CD4-positive, alpha-beta T cell treated with Interleukin-15 for 1 hour (primary cell): ENCODE results near the gene UCK2.

Experiments
- DNase-seq: peaks from one replicate; pipeline ENCODE4 v3.0.0-alpha.2; 2020

Gene UCK2

DNA sequence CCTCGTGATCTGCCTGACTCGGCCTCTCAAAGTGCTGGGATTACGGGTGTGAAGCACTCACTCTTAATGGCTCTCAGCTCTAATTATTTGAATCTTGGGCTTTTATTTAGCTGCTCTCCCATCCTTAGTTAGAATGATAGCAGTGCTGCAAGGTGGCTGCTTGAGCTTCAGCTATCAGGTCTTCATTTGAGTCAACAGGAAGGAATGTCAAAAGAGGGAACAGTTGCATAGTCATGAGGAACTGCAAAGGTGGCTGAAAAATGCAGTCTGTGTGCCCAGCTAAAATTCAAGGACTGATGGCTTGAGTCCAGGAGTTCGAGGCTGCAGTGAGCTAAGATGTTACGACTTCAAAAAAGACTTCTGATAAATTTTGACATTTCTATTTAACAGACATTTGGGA is 55.6 kb downstream of the UCK2 start:
- DNase-seq: no peak

DNA sequence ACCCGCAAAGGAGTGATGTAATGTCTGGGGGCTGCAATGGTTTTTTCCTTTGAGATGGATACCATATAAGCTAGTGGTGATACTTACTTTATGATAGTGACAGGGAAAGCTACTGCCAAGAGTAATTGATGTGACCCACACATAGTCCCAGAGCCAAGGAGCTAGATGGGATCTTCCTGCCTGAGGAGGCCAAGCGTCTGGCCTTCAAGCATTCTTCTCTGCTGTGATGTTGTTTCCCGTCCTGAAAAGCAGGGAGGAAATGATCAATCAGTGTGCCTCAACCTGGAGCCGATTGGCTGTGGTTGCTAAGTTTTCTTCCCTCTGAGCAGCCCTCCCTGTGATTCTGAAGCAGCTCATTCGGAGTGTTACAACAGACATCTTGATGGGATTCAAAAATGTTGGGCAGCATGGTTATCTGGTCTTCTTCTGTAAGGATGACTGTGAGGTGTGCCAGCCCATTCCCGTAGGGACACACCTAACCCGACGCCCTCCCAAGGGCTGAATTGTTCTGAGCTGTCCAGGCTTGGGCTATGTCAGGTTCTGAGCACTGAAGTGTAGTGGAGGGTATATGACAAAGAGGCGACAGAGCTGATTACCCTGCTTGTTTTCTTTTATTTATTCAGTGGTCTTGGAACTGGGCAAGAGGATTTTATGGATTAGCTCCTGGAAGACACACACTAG is 56.7 kb downstream of the UCK2 start:
- DNase-seq: no peak

DNA sequence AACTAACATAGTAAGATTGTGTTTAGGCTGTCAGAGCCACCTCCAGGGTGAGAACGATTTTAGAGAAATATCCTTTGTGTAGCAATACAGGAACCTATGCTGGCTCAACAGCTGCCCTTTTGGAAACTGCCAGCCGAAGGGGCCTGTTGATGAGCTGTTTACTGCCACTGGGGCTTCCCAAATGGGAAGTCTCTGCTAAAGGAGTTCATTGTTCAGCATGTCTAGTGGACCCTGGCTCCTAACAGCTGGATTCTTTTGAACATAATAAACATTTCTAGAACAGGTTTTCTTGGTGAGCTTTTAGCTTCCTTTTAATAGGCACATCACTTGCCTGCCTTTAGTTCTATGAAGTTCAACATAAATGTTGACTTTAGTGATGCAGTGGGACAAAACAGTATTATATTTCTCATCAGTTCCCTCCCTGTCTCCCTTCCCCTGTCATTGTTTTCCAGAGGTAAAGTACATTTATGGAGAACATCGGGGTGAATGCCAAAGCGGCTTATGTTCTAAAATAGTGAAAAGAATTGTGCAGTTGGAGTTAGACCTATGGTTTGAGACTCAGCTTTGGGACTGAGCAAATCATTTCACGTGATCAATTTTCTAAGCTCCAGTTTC is 57.4 kb downstream of the UCK2 start:
- DNase-seq: peak; percentile 39

DNA sequence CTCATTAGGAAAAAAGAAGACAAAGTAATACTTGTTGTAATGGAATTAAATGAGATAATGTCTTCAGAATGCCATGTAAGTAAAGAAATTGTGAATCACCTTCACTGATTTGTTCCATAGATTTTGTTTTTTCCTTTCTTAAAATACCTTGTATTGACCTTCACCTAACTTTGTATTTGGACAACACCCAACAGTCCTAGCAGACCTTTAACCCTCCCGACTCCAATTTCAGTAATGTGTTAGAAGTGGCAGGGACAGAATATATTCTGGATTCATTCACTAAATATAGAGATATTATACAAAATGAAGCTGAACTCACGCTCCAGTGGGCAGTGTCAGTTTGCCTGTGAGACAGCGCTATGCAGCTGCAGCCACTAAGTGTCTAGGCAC is 57.9 kb downstream of the UCK2 start:
- DNase-seq: no peak

DNA sequence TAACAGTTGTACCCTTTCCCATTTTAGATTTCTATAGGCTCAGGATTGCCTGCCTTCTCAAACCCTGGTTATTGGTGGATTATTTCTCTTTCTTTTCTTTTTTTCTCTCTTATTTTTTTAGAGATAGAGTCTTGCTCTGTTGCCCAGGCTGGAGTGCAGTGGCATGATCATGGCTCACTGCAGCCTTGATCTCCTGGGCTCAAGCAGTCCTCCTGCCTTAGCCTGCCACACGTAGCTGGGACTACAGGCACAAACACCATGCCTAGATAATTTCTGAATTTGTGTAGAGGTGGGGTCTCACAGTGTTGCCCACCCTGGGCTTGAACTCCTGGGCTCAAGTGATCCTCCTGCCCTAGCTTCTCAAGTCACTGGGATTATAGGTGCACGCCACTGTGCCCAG is 58.8 kb downstream of the UCK2 start:
- DNase-seq: no peak

DNA sequence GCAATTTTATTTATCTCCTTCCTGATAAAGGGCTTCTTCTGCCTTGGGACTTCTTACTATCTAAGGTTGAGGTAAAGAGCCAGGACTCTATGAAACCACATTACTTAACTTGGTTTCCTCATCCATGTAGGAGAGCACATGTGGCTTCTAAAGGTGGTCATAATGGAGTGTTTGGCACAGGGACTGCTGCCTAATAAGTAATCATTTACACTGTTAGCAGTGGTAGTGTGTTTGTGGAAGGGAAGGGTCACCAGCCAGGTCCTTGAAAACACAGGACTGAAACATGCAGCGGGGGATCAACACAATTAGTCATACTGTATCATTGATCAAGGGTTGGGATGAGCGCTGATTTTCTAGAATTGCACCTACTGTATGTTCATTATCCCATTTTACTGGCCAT is 59.6 kb downstream of the UCK2 start:
- no peak for DNase-seq

DNA sequence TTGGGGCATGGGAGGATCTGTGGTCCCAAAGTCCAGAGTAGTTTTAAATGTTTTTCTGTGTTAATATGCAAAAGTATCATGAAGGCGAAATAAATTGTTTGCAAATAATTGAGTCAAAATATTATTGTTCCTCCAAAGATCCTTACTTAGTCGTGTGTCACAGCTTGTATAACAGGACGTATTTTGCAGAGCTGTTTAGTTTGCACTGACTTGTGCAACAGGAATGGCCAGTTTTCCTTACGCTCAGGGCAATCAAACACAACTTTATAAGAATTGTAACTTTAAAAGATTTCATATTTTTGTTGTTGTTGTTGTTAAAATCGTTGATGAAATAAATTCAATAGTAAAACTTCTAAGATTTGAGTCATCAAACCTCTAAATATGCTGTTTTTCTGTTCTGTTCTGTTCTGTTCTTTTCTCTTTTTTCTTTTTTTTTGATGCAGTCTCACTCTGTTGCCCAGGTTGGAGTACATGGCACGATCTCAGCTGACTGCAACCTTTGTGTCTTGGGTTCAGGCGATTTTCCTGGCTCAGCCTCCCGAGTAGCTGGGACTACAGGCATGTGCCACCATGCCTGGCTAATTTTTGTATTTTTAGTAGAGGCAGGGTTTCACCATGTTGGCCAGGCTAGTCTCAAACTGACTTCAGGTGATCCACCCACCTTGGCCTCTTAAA is 60.6 kb downstream of the UCK2 start:
- no peak for DNase-seq

DNA sequence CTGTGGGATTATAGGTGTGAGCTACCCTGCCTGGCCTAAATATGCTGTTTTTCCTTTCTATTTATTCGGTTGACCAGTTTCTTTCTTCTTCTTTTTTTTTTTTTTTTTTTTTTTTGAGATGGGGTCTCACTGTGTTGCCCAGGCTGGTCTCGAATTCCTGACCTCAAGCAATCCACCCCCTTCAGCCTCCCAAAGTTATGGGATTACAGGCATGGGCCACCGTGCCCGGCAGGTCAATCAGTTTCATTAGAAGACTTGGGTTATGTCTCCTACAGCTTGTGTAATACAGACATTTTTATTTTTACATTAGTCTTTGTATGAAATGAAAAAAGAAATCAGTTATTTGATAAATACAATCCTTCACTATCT is 61.1 kb downstream of the UCK2 start:
- no peak for DNase-seq

DNA sequence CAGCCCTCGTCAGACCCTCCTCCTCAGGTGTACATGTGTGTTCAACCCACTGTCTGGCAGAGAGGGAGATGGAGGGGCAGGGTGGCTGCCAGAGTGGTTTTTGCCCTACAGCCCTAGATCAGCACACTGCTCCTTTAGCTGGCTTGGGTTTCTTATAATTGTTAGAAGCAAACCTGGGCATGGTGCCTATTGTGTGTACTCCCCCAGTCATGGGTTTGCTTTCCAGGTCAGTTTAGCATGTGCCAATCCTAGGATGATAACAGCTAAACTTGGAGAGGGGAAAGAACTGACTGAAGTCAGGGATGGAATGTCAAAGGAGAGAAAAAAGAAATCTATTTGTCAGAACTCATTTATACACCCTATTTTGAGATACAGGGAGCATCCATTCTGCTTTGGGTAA is 63.3 kb downstream of the UCK2 start:
- DNase-seq: no peak

DNA sequence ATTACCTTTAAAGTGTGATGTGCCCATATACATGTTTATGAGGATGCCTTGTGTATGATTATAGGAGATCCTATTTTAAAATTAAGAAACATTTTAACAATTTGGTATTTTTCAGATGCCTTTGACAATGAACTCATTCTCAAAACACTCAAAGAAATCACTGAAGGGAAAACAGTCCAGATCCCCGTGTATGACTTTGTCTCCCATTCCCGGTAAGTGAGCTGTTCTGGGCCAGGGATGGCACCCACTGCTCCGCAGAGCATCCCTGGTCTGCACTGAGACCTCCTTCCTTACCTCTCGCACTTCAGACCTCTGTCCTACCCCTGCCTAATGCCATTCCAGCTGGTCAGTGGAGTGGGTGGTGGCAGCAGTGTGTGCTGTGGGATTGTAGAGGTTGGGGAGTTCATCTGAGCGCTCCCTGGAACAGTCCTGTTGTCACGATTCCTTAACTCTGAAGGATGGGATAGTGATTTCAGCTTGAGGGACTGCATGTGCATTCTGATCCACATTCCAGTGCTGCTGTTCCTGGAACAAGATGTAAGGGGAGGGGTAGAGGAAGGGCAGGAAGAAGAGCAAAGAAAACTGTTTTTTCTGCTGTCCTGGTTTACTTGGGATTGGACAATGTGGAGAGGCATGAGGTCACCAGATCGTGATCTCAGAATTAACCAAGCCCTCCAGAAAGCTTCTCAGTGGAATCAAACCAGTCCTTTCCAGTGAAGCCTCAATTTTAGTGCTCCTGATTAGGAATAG is 63.9 kb downstream of the UCK2 start:
- no peak for DNase-seq

DNA sequence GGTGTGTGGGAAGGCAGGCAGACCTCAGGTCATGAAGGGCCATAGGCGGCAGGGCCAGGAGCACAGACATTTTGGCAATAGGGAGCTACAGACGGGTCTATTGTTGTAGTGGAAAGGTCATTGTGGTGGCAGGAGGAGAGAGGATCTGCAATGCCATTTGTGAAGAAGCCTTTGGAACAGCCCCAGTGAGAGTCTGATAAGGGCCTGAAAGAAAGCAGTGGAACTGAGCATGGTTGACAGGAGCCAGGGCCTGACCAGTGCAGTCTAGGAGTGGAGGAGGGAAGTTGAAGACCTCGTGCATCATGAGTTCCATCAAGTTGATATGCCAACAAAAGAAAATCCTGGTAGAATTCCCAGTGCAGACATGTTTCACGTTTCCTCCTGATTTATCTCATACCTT is 65.5 kb downstream of the UCK2 start:
- no peak for DNase-seq

DNA sequence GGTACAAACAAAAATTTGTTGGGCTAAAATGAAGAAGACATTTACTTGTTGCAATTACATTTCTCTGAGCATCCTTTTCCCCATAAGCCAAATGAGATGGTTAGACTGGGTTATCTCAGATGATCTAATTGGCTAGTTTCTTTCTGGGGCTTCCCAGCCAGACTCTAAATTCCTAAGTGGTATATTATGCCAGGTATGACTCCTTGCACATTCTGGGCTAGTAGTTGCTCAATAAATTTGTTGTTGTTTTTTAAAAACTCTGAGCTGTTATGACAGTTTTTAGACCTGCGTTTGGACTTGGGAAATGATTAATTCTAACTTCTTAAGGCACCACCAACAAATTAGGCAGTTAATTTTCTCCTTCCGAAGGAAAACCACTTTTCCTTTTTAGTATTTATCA is 66.1 kb downstream of the UCK2 start:
- no peak for DNase-seq

DNA sequence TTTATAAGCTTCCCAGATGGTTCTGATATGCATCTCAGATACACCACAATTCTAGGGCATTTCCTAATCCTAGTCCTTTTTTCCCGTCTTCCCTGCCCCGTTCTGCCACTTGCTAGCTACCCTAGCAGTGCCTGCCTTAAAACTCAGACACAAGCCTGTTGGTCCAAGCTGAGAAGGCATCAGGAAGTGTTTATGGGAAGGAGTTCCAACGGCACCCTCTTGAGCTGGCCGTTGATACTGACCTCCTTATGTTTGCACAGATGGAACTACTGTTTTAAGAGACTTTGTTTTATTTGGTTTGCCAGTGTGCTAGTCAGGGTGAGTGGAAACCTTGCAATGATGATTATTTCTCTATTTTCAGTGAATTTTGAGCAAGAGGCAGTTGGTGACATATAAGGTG is 67.2 kb downstream of the UCK2 start:
- DNase-seq: no peak

DNA sequence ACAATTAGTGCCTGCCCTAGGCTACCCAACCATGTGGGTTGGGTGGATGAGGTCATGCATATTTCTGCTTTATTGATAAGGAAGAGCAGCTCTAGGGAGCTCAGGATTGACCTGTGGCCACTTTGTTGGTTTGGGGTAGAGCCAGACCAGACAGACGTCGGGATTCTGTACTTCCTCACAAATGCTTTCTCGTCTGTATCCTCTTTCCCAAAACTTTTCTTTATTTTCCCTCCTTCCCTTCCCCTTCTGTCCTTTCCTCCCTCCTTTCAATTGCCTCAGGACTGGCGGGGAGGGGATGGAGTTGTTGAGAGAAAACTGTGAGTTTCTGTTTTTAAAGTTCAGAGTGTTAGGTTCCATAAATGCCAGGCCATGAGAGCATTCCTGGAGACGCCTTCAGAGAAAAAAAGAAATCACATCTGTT is 68.0 kb downstream of the UCK2 start:
- no peak for DNase-seq

DNA sequence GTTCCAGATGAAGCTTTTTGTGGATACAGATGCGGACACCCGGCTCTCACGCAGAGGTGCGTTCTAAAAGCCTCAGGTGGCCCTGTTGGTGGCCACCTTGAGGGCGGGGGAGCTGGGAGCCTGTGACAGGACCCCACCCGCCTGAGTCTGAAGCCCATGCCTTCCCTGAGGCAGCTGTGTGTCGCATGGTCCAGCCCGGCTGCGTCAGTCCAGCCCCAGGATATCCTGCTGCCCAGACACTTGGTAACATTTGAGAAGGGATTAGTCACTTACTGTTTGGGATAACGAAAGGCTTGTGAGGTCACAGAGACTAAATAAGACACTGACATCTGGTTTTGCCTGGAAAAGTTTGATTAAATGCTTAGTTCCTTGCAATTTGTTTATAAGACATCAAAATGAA is 68.9 kb downstream of the UCK2 start:
- DNase-seq: no peak

DNA sequence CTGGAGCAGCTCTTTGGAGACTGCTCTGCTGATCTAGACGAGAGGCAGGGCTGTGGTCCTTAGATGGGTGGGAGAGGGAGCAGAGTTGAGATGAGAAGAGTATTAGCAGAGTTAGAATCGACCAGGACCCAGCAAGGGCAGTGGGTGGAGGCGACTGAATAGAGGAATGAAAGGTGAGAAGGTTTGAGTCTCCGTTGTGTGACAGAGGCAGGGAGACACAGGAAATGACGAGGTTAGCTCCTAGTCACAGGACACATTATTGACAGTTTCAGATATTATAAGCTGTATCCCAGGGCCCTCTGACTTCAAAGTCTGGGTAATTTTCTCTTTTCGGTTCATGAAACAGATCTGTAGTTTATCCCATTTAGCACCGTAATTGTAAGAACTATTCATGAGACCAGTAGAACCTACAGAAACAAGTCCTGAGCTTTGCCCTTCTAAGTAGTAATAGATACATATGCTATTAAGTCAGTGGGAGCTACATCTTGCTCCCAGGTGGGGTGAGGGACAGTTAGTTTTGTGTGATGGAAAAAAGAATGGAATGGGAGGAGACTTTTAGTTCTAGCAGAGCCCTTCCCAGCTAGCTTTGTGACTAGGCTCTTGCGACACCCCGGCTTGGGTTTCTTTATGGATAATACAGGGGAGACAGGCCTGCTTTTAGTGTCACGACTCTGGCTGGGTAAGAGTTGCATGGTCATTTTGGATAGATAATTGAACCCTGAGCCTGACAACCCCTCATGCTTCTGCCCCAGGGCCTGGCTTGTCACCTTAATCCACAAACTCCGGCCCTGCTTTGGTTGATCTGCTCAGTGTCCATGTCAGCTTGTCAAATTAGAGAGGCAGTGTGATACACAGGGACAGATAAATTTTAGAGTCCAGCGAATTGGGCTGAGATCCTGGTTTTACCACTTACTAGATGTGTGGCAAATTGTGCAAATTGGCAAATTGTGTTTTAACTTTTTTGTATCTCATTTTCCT is 70.2 kb downstream of the UCK2 start:
- DNase-seq: no peak

DNA sequence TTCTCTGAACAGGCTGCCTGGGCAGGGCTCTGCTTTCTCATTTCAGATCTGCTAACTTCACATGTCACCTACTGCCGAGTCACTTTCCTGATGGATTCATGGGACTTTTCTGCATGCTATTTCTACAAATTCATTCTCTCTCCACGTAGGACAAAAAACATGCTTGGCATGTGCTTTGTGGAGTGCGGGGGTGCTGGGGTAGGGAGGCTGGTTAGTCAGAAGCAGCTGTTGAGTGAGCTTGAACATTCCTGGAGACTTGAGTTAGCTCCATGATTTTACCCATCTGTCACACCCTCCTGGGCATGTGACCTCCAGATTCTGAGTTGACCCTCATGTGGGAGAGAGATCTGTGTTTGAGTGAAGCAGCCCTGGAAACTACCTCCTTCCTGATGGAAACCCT is 71.4 kb downstream of the UCK2 start:
- DNase-seq: no peak

DNA sequence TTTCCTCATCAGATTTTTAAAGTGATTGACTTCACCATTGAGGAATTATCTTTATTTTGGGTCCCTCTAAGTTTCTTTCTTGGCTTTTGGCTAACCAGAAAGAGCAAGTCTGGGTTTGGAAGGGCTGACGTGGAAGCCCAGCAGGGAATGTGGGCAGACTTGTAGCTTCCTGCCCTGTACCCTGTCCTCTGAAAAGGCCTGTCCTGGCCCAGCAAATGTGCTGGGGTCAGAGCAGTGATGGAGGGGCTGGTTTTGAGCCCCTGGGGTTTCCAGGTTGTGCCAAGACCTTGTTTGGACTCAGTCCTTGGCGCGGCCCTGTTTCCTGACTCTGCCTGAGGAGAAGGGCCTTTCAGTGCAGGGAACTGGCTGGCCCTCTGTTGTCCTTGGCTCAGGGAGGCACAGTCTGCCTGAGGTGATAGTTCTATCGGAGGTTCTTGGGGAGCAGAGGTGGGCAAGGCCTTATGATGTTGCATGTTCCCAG is 72.1 kb downstream of the UCK2 start:
- DNase-seq: no peak

DNA sequence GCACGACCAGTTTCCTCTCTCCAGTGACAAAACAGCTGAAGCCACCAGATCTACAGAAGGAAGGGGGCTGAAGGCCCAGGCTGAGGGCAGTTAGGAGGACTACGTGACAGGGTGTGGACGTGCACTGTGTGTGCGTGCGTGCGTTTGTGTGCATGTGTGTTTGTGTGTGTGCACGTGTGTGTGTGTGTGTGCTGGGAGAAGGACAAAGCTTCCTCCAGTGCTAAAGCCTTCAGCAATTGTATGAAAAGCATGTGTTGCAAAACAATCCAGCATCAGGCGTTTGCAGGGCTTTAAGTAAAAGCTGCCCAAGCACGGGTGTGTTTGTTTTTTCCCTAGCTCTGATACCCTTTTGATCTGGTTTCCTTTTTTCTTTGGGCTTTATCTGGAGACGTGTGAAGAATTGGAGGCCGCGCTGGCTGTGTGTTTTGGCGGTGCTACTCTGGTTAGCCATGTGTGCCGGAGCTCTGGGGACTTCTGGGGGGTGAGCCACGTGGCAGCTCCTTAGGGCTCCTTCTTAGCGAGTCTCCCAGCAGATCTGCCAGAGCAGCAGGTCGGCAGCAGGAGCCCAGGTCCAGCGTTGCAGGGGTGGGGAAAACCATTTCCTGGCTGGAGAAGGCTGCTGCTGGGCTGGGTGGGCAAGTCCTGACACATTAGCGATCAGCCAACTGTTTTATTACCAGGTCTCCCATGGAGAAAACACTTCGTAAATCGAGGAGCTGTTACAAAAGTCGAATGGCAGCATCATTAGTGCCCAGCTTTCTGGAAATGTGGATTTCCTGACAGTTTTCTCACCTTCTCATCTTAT is 73.4 kb downstream of the UCK2 start:
- DNase-seq: no peak

DNA sequence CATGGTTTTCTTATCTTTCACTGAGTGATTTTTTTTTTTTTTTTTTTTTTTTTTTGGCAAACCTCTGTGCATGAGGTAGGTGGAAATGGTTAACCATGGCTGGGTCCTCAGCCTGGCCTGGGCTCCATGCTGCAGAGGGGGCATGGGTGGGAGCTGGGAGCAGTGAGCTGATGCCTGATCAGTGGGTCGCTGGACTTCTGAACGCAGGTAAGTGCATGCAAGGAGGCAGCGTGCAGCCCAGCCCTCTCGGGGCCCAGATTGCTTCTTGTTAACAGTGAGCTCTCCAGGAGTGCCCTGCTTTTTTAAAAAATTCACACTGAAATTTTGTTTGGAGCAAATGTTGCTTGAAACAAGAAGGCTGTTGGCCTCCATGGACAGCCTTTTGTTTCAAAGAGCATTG is 75.2 kb downstream of the UCK2 start:
- no peak for DNase-seq

DNA sequence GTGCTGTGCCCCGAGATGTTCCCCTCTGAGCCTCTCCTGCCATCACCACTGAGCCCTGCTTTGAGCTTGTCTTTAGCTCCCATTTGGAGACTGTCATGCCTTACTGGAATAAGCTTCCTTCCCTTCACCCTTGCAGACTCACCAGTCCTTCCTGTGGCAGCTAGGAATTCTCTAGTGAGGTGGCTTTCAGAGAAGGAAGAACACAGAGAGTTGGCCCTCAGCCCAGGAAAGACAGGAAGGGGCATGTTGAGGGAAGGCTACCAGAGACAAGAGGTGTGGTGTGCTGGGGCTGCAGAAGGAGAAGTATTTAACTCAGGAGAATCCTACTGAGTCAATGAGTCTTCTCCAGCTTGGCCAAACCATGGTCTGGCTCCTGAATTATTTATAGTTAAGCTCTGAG is 76.3 kb downstream of the UCK2 start:
- DNase-seq: no peak

DNA sequence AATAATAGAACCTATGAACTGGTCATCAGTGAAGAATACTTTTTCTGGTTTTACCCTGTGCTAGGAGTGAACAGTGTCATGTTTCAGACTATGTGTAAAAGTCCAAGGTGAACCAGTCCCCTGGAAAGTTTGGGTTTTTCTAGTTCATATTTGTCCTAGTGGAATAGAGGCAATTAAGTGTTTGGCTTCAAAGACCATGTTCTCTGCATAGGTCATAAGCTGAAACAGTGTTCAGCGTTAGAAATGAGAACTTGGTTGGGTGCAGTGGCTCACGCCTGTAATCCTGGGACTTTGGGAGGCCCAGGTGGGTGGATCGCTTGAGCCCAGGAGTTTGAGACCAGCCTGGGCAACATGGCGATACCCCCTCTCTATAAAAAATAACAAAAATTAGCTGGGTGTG is 77.5 kb downstream of the UCK2 start:
- DNase-seq: no peak
